CD4-positive, alpha-beta T cell treated with Interleukin-1 beta for 1 hour (primary cell): ENCODE measurements around the gene AURKAIP1.
"Not testable (repeated sequence)": the region's sequence is repeated elsewhere in the genome, so short reads cannot be mapped to it uniquely, and the experiment has no call there.

Source experiments
- DNase-seq, 2 donors: peaks; one replicate each; pipeline ENCODE4 v3.0.0-alpha.2; 2020 to 2022

AURKAIP1 gene

DNA sequence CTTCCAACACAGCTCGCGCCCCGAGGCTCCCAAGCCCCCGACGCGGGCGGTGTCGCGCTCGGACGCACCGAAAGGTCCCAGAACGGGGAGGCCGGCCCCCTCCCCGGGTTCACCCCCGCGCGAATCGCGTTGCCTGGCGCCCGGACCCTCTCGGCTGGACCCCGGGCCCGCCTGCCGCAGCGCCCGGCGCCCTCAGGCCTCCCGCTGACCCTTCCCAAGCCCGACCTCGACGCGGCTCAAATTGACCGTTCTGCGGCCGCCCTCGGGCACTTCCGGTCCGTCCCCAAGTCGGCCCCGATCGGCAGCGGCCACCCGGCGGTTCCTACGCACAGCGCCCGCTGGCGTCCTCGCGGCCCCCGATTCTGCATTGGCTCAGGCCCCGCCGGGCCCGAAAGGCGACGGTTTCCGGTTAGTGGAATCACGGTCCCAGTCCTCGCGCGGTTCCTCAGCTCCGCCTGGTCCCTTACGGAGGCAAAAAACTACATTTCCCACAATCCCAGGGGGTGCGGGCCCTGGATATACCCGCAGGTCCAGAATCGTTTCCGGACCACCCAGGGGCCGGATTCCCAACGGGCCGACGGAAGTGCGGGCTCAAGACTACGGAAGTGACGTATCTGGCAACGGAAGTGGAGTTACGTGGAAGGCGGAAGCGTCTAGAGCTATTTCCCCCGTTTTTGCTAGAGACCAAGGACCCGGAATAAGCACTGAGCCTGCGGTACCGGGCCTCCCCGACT, at the start of gene AURKAIP1:
AURKAIP1 (minus strand) TSS at position 279 of the 734 bp plus-strand sequence. CDS start 451 bp downstream, outside the sequence.
- peak; percentile 99 for DNase-seq

DNA sequence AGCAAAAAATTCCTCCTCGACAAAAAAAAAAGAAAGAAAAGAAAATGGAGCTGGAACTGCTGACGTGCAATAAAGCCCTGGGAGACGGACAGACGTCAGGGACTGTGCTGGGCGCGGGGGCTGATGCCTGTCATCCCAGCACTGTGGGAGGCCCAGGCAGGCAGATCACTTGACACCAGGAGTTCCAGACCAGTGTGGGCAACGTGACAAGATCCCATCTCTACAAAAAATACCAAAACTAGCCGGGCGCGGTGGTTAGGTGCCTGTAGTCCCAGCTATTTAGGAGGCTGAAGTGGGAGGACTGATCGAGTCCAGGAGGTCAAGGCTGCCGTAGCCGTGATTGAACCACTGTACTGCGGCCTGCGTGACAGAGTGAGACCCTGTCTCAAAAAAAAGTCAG, 49.7 kb upstream of the AURKAIP1 start:
- no peak for DNase-seq

GRCh38 chr1:1423245-1423597, 48.2 kb upstream of the AURKAIP1 start:
- DNase-seq = no peak

GRCh38 chr1:1422465-1423244, 47.6 kb upstream of the AURKAIP1 start:
- DNase-seq = no peak

DNA sequence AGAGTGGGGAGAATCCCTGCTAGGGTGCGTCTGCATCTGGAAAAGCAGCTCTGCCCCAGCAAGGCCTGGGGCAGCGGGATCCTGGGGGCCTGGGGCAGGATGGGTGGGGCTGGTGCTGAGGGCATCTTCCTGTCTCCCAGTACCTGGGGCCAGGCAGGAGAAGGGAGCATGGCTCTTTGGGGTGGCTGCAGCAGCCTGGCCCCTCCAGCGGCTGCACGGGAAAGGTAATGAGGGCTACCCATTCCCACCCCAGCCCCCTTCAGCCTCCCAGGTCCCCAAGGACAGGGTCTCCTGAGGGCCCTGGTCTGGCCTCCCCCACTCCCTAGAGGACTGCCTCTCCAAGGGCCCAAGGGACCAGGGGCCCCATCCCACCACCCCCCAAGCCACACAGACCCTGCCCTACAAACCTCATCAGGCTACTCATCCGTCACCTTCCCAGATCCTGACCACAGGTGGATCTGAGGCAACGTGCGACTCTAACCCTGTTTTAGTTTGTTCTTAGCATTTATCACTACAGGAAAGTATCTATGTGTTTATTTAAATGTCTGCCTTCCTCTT, 47.0 kb upstream of the AURKAIP1 start:
- DNase-seq = no peak

DNA sequence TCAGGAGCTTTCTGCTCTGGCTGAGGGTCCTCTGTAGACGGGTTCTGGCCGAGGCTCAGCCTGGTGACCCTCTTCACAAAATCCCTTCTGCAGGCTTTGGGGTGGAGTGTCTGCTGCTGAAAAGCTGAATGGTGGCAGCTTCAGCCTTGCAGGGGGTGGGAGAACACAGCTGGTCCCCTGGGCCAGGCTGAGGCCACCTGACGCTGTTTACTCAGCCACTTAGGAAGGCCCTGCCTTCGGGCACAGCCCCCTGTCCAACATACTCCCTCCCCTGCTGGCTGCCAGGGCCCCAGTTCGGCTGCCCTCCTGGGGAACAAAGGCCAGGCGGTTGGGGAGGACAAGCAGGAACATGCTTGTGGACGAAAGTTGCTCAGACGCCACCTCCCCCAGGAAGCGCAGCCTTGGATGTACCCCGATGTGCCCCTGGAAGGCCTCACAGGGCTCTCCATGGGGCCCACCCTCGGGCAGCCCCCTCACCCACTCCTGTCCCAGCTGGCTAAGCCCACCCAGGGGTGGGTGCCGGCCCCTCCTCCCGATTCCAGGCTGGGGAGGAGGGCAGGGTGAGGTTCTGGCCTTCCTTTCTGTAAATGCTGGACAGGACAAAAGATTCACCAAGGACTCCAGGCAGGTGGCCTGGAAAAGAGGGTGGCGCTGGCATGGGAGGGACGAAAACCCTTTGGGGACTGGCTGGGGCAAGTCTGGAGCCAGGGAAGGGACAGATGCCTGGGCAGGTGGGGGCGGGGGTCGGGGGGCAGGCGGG, 46.3 kb upstream of the AURKAIP1 start, which contains the start of gene ANKRD65:
ANKRD65 (minus strand) TSS at position 130 of the 760 bp plus-strand sequence. CDS start 271 bp downstream, outside the sequence.
- no peak for DNase-seq

GRCh38 chr1:1420654-1421141, 45.7 kb upstream of the AURKAIP1 start:
- no peak for DNase-seq

DNA sequence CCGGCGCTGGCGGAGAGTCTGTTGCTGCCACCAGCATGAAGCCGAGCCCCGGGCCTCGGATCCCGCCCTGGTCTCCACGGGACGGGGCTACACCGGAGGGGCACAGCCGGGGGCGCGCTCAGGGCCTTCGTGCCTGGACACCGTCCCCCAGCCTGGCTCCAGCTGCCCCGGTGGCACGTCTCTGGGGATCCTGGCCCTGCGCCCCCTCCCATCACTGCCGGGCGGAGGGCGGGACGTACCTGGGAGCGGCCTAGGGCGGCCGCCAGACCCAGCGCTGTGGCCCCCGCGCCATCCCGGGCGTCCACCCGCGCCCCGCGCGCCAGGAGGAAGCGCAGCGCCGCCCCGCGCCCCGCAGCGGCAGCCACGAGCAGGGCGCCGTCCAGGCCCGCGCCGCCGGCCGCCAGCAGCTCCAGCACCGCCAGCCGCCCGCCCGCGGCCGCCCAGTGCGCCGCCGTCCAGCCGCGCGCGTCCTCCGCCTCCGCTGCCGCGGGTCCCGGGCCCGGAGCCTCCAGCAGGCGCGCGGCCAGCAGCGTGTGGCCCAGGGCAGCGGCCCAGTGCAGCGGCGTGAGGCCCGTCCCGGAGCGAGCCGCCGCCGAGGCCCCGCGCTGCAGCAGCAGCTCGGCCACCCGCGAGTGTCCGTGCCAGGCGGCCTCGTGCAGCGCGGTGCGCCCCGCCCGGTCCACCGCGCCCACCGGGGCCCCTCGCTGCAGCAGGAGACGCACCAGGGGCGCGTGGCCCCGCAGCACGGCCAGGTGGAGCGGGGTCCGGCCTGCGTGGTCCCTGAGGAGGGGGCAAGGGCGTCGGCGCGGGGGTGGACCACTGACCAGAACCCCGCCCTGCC, 45.0 kb upstream of the AURKAIP1 start:
- DNase-seq = no peak

- DNase-seq = no peak
Observed at GRCh38 chr1:1419363-1419812, 44.4 kb upstream of the AURKAIP1 start.

DNA sequence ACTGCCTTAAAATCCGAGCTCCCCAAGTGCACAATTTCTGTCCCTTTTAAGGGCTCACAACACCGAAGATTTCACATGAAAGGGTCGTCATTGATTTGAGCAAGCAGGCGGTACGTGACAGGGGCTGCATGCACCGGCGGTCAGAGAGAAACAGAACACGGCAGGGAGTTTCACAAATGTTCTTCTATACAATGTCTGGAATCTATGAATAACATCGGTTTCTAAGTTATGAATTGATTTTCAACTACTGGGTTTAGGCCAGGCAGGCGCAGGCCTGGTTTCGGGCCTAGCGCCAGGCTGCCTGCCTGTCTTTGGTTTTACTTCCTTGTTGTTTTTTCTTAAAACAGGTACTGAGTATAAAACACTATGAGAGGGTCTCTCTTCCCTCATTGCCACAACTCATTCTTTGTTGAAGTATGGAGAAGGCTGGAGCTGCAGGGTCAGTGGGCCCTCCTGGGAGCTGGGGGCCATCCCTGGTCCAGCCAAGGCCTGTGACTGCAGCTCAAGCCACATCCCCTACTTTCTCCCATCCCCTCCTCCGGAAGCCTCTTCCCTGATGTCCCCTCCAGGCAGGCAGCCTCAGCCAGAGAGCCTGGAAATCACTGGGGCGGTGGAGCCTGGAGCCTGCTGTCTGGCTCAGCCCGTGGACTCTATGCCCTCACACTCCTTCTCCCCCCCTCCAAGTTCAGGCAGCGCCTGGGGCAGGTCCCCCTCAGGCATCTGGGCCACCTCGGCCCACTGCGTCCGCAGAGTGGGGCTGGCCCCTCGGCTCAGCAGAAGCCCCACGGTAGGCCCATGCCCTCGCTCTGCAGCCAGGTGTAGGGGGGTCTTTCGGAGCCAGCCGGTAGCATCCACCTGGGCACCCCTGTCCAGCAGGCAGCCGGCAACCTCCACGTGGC, 43.7 kb upstream of the AURKAIP1 start:
- no peak for DNase-seq

DNA sequence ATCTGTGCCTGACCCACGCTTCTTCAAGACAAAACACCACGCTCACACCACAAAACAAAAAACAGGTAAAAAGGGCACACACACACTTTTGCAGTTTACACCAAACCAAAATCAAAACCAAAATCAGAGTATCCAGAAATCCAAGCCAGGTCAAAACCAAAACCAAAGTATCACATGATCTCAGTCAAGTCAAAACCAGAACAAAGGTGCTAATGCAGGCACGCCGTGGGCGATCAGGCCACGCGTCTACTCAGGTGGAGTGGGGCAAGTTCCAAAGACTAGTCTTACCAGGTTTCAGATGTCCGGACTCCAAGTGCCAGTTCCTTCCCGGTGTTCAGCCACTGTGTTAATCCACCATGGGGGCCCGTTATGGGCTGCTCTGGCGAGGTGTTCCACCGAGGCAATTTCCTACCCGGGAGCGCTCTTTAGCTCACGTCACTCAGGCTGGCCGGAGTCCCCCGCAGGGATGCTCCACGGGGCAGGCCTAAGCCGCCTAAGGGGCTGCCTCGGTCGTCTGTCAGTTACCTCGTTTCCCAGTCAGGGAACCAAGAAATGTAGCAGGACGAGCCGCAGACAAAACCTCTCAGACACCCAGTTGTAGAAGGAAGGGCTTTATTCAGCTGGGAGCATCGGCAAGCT, 42.9 kb upstream of the AURKAIP1 start:
- not testable (repeated sequence) for DNase-seq

- DNase-seq = not testable (repeated sequence)
Observed at GRCh38 chr1:1417396-1417795, 42.4 kb upstream of the AURKAIP1 start.

DNA sequence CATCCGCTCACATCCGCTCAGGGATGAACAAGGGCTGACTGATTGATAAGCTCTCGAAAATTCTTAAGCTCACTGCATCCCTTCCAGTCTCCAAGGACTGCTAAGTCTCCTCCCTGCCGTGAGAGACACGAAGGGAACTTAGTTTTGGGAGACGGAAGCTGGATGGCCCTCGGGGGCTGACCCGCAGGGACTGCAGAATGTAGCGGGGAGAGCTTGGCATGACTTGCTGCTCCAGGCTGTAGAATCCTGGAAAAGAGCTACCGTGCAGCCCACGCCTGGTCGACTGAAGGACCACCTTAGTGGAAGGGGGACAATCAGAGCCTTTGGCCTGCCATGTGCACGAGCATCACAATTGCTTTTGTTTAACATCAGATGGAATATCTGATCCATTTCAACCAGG, 40.7 kb upstream of the AURKAIP1 start:
- no peak for DNase-seq

- DNase-seq = not testable (repeated sequence)
Observed at GRCh38 chr1:1412311-1412902, 37.4 kb upstream of the AURKAIP1 start.

- no peak for DNase-seq
Observed at GRCh38 chr1:1411626-1412025, 36.6 kb upstream of the AURKAIP1 start.

DNA sequence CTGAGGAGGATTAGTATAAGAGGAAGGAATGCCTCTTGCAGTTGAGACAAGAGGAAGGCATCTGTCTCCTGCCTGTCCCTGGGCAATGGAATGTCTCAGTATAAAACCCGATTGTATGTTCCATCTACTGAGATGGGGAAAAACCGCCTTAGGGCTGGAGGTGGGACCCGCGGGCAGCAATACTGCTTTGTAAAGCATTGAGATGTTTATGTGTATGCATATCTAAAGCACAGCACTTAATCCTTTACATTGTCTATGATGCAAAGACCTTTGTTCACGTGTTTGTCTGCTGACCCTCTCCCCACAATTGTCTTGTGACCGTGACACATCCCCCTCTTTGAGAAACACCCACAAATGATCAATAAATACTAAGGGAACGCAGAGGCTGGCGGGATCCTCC, 35.2 kb upstream of the AURKAIP1 start:
- DNase-seq = not testable (repeated sequence)

GRCh38 chr1:1407636-1408318, 32.8 kb upstream of the AURKAIP1 start:
- peak; percentile 25 for DNase-seq

- peak; percentile 95 to 96 for DNase-seq
Observed at GRCh38 chr1:1406821-1407635, 32.0 kb upstream of the AURKAIP1 start, which contains the start of gene MRPL20. MRPL20 (minus strand) TSS chr1:1407293; CDS start chr1:1407217, 76 bp downstream.
